Gastroesophageal sphincter (tissue), 4 donors: ENCODE data around the gene TLE2. TPM values are rescaled to one million over a fixed set of nuclear protein-coding genes. Genes with fewer than 3 reads are reported as not detected.
A peak's percentile ranks its signal among the peaks of the same experiment; 100 is the strongest.

ENCODE experiments used
- ATAC-seq: fragments of 150-250 bp; one replicate; pipeline ENCODE4 v1.9.1; 2016; ENCODE audit warnings: mild to moderate bottlenecking, moderate library complexity
- H3K27ac ChIP-seq, 4 donors: fragments of 200-600 bp; sonication (generic) in 3 of 4; 1 replicate in 3 of 4; 2 replicates in 1 of 4; pipeline ENCODE4 v1.5.1; 2016 to 2019
- H3K27me3 ChIP-seq: fragments of 200-600 bp; sonication (generic); one replicate; pipeline ENCODE4 v1.5.1; 2019
- H3K36me3 ChIP-seq, 2 donors: fragments of 200-600 bp; sonication (generic); one replicate each; pipeline ENCODE4 v1.5.1; 2019; ENCODE audit warnings: control low read depth in 1 of 2
- H3K4me1 ChIP-seq, 3 donors: fragments of 200-600 bp; sonication (generic); 1 replicate in 2 of 3; 2 replicates in 1 of 3; pipeline ENCODE4 v1.5.1; 2016 to 2019; ENCODE audit warnings: control low read depth in 2 of 3
- H3K4me3 ChIP-seq, 2 donors: fragments of 200-600 bp; sonication (generic); one replicate each; pipeline ENCODE4 v1.5.1; 2019; ENCODE audit warnings: mild to moderate bottlenecking in 1 of 2, moderate library complexity in 1 of 2
- H3K9me3 ChIP-seq, 3 donors: fragments of 200-600 bp; sonication (generic); one replicate each; pipeline ENCODE4 v1.5.1; 2017 to 2019; ENCODE audit warnings: control low read depth in 2 of 3
- CTCF ChIP-seq, 4 experiments: fragments of 200-600 bp in 2 of 4; fragments of 450-650 bp in 2 of 4; sonication (generic) in 1 of 4; IDR thresholded peaks; one replicate each; pipeline ENCODE4 v1.5.1; 2017 to 2019; ENCODE audit warnings: antibody characterized with exemption in 4 of 4, mild to moderate bottlenecking in 2 of 4, moderate library complexity in 2 of 4
- EP300 ChIP-seq: sonication (generic); formaldehyde crosslinking; IDR thresholded peaks from one replicate; pipeline ENCODE4 v1.6.1; 2017; ENCODE audit warnings: antibody characterized with exemption, mild to moderate bottlenecking
- POLR2A ChIP-seq, 2 donors: fragments of 450-650 bp; IDR thresholded peaks; one replicate each; pipeline ENCODE4 v1.6.1; 2017; ENCODE audit warnings: antibody characterized with exemption in 2 of 2, mild to moderate bottlenecking in 2 of 2, moderate library complexity in 1 of 2
- POLR2AphosphoS5 ChIP-seq: sonication (generic); formaldehyde crosslinking; IDR thresholded peaks from one replicate; pipeline ENCODE4 v1.6.1; 2017; ENCODE audit warnings: antibody characterized with exemption
- WGBS, 2 donors: methylation state at CpG; one replicate each; pipeline ENCODE4 v1.1.5; 2018; ENCODE audit warnings: low coverage in 1 of 2; 5-methylcytosine and 5-hydroxymethylcytosine counted together
- total RNA-seq, 4 donors: library from RNA; depleted of rRNA; stranded (reverse); fragments of >200 nt; gene quantifications; one replicate each; pipeline ENCODE4 v1.1.0, GENCODE V29; 2016

TLE2 gene
- total RNA-seq = 10 to 100 TPM; 27.1 to 46.1 (median 34.4) TPM

GRCh38 chr19:3029065-3029923 is at the start of gene TLE2:
Gene TLE2 (minus strand): TSS chr19:3029280. CDS start chr19:3028904, 376 bp downstream.
- peak; percentile 65 for ATAC-seq

GRCh38 chr19:3075605-3076431 is 46.7 kb upstream of the TLE2 start:
- Histone ChIP-seq H3K36me3 (no peaks in the 10 kb centered on the region), H3K4me3 (no peak overlapping the region), H3K27ac (peak overlapping the region in 1 of 4 donors; percentile 30), H3K4me1 (peaks cover 0 to 25% (median 8%) of the 10 kb centered on the region in 3 donors), H3K27me3 (no peaks in the 10 kb centered on the region), H3K9me3 (no peaks in the 10 kb centered on the region)
- ATAC-seq = peak; percentile 60
- TF ChIP-seq CTCF (IDR thresholded peaks at IDR 0.05) (peak in 3 of 4 experiments; percentile 89 to 95 (median 95)), EP300 (no peak), POLR2A (IDR thresholded peaks at IDR 0.05) (no peak)
- 2 to 13% methylated on average over 6 to 7 of the region's 41 CpGs for WGBS, 2 donors

More at GRCh38 chr19:3029065-3029923, at the start of gene TLE2:
- no peak for TF ChIP-seq POLR2A (IDR thresholded peaks at IDR 0.05)
- peak in 1 of 4 experiments; percentile 22 for TF ChIP-seq CTCF (IDR thresholded peaks at IDR 0.05)
- Histone ChIP-seq H3K27me3 (no peaks in the 10 kb centered on the region), H3K4me3 (peak within 1 kb of the TSS; percentile 43 to 76), H3K36me3 (peaks cover 0 to 6% of the 10 kb centered on the region in 2 donors), H3K9me3 (no peaks in the 10 kb centered on the region), H3K4me1 (peaks cover 0 to 27% (median 10%) of the 10 kb centered on the region in 3 donors), H3K27ac (peak within 1 kb of the TSS in 3 of 4 donors; percentile 69 to 82 (median 71))
- 16% methylated on average over 9 of the region's 85 CpGs; no CpG with 5 or more reads in 1 of the 2 donors for WGBS, 2 donors

- no peak overlapping the region for H3K4me3 ChIP-seq
- TF ChIP-seq CTCF (IDR thresholded peaks at IDR 0.05) = peak in 1 of 4 experiments; percentile 21
- no peak for TF ChIP-seq POLR2AphosphoS5
- no peak for TF ChIP-seq EP300
- TF ChIP-seq POLR2A (IDR thresholded peaks at IDR 0.05) = no peak
- no peaks in the 10 kb centered on the region for H3K36me3 ChIP-seq
- 64 to 100% methylated on average over 1 to 3 of the region's 8 CpGs for WGBS, 2 donors
- ATAC-seq = no peak
- peaks cover 0 to 14% (median 0%) of the 10 kb centered on the region in 3 donors for H3K4me1 ChIP-seq
- H3K27me3 ChIP-seq = no peaks in the 10 kb centered on the region
- H3K27ac ChIP-seq = peak overlapping the region in 2 of 4 donors; percentile 43 to 56
- no peaks in the 10 kb centered on the region for H3K9me3 ChIP-seq
These were observed 45.0 kb upstream of the TLE2 start for GRCh38 chr19:3073931-3074595.

GRCh38 chr19:3073159-3073563 is 44.1 kb upstream of the TLE2 start:
- Histone ChIP-seq H3K36me3 (no peaks in the 10 kb centered on the region), H3K27ac (peak overlapping the region in 1 of 4 donors; percentile 56), H3K27me3 (no peaks in the 10 kb centered on the region), H3K4me1 (peaks cover 0 to 14% (median 0%) of the 10 kb centered on the region in 3 donors), H3K9me3 (no peaks in the 10 kb centered on the region), H3K4me3 (no peak overlapping the region)
- no peak for TF ChIP-seq CTCF (IDR thresholded peaks at IDR 0.05)
- peak; percentile 57 for TF ChIP-seq POLR2AphosphoS5
- no peak for TF ChIP-seq POLR2A (IDR thresholded peaks at IDR 0.05)
- no peak for TF ChIP-seq EP300
- ATAC-seq = peak; percentile 88
- 0 to 27% methylated on average over 2 to 3 of the region's 3 CpGs for WGBS, 2 donors
